HG03025 (cell line): ENCODE data around the gene SPON1.
"Not testable (repeated sequence)": the region's sequence is repeated elsewhere in the genome, so short reads cannot be mapped to it uniquely, and the experiment has no call there.

Experiments
- ATAC-seq: cut with Tn5 transposase; IDR thresholded peaks from one replicate; pipeline ENCODE4 v1.9.1; 2021; ENCODE audit warnings: mild to moderate bottlenecking, moderate library complexity; ENCODE audit not compliant: unreplicated experiment, low FRiP score

Gene SPON1

GRCh38 chr11:14075118-14076078, 112.9 kb downstream of the SPON1 start:
- ATAC-seq = no peak

GRCh38 chr11:14079011-14079410, 116.5 kb downstream of the SPON1 start:
- ATAC-seq = no peak

GRCh38 chr11:14079797-14080196, 117.3 kb downstream of the SPON1 start:
- no peak for ATAC-seq

GRCh38 chr11:14081581-14082231, 119.2 kb downstream of the SPON1 start:
- no peak for ATAC-seq

GRCh38 chr11:14082338-14082737, 119.8 kb downstream of the SPON1 start:
- no peak for ATAC-seq

- ATAC-seq = not testable (repeated sequence)
Observed at GRCh38 chr11:14088861-14089260, 126.3 kb downstream of the SPON1 start.

- ATAC-seq = no peak
Observed at GRCh38 chr11:14089690-14090462, 127.4 kb downstream of the SPON1 start.

- ATAC-seq = not testable (repeated sequence)
Observed at GRCh38 chr11:14090631-14091030, 128.1 kb downstream of the SPON1 start.

- ATAC-seq = no peak
Observed at GRCh38 chr11:14093065-14093464, 130.5 kb downstream of the SPON1 start.

GRCh38 chr11:14094481-14095037, 132.0 kb downstream of the SPON1 start:
- ATAC-seq = no peak

- ATAC-seq = no peak
Observed at GRCh38 chr11:14095882-14096281, 133.4 kb downstream of the SPON1 start.

GRCh38 chr11:14096606-14097005, 134.1 kb downstream of the SPON1 start:
- no peak for ATAC-seq

- ATAC-seq = no peak
Observed at GRCh38 chr11:14101388-14101787, 138.9 kb downstream of the SPON1 start.

- ATAC-seq = no peak
Observed at GRCh38 chr11:14102766-14103165, 140.2 kb downstream of the SPON1 start.

GRCh38 chr11:14105446-14105845, 142.9 kb downstream of the SPON1 start:
- no peak for ATAC-seq

- ATAC-seq = no peak
Observed at GRCh38 chr11:14106303-14107049, 144.0 kb downstream of the SPON1 start.

GRCh38 chr11:14107050-14107430, 144.5 kb downstream of the SPON1 start:
- no peak for ATAC-seq

GRCh38 chr11:14109742-14110141, 147.2 kb downstream of the SPON1 start:
- no peak for ATAC-seq

- ATAC-seq = no peak
Observed at GRCh38 chr11:14110629-14111028, 148.1 kb downstream of the SPON1 start.

GRCh38 chr11:14111496-14111895, 149.0 kb downstream of the SPON1 start:
- no peak for ATAC-seq
